Measurements from ENCODE around the gene ZNF710. TPM values are rescaled to one million over a fixed set of nuclear protein-coding genes. Genes with fewer than 3 reads are reported as not detected.

Gene ZNF710
- total and polyA plus RNA-seq, 2 experiments from 2014 or later: 7.8 to 22.2 TPM

- TF ChIP-seq, protein P1, sequence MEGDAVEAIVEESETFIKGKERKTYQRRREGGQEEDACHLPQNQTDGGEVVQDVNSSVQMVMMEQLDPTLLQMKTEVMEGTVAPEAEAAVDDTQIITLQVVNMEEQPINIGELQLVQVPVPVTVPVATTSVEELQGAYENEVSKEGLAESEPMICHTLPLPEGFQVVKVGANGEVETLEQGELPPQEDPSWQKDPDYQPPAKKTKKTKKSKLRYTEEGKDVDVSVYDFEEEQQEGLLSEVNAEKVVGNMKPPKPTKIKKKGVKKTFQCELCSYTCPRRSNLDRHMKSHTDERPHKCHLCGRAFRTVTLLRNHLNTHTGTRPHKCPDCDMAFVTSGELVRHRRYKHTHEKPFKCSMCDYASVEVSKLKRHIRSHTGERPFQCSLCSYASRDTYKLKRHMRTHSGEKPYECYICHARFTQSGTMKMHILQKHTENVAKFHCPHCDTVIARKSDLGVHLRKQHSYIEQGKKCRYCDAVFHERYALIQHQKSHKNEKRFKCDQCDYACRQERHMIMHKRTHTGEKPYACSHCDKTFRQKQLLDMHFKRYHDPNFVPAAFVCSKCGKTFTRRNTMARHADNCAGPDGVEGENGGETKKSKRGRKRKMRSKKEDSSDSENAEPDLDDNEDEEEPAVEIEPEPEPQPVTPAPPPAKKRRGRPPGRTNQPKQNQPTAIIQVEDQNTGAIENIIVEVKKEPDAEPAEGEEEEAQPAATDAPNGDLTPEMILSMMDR (IDR thresholded peaks at IDR 0.05; ENCODE audit: low read depth, low read length): no peak
- Histone ChIP-seq H3K27ac (no peak overlapping the region), H3K4me3 (no peak overlapping the region), H3K27me3 (no peaks in the 10 kb centered on the region), H3K4me1 (ENCODE audit: low read depth) (peaks cover 15% of the 10 kb centered on the region), H3K9me3 (ENCODE audit: low read depth) (no peaks in the 10 kb centered on the region), H3K36me3 (no peaks in the 10 kb centered on the region)
- no peak for DNase-seq (ENCODE audit: low read depth in 1 of 2, low spot score in 1 of 2)
Observed at GRCh38 chr15:90055182-90055581, 54.1 kb downstream of the ZNF710 start.

- Histone ChIP-seq H3K27me3 (no peaks in the 10 kb centered on the region), H3K4me1 (ENCODE audit: low read depth) (peaks cover 15% of the 10 kb centered on the region), H3K9me3 (ENCODE audit: low read depth) (no peaks in the 10 kb centered on the region), H3K36me3 (no peaks in the 10 kb centered on the region), H3K4me3 (no peak overlapping the region), H3K27ac (no peak overlapping the region)
- TF ChIP-seq, protein P1 (IDR thresholded peaks at IDR 0.05; ENCODE audit: low read depth, low read length): no peak
- no peak for DNase-seq (ENCODE audit: low read depth in 1 of 2, low spot score in 1 of 2)
Observed at GRCh38 chr15:90056529-90056928, 55.4 kb downstream of the ZNF710 start.

DNA sequence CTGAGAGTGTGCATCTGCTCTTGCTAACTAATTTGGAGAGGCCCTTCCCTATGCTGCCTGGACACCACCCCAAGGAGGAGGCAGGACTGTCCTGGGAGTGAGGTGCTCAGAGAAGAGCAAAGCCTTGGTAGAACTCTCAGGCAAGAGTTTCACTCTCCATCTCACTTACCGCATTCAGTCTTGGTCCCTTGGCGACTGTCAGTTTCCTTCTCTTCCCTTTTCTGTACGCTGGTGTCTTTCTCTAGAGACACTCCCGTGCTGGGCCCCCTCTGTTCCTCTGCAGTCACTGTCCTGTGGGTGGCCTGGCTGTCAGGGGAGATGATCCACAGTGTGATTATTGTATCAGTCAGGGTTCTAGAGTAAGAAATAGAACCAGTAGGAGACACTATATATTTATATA is 57.2 kb downstream of the ZNF710 start:
- Histone ChIP-seq H3K4me1 (ENCODE audit: low read depth) (peaks cover 32% of the 10 kb centered on the region), H3K4me3 (no peak overlapping the region), H3K36me3 (no peaks in the 10 kb centered on the region), H3K27me3 (no peaks in the 10 kb centered on the region), H3K27ac (no peak overlapping the region), H3K9me3 (ENCODE audit: low read depth) (no peaks in the 10 kb centered on the region)
- TF ChIP-seq, protein P1 (IDR thresholded peaks at IDR 0.05; ENCODE audit: low read depth, low read length): no peak
- DNase-seq (ENCODE audit: low read depth in 1 of 2, low spot score in 1 of 2): no peak

DNA sequence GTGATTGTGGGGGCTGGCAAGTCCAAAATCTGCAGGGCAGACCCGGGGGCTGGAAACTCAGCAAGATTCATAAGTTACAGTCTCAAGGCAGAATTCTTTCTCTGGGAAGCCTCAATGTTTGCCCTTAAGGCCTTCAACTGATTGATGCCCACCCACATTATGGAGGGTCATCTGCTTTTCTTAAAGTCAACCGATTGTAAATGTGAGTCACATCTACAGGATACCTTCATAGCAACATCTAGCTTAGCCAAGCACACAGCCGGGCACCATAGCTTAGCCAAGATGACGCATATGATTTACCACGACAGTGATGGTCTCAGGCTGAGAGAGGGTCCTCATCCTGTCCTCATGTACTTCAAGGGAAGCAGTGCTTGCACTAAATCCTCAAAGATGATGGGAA is 57.7 kb downstream of the ZNF710 start:
- Histone ChIP-seq H3K4me1 (ENCODE audit: low read depth) (peaks cover 36% of the 10 kb centered on the region), H3K4me3 (no peak overlapping the region), H3K27me3 (no peaks in the 10 kb centered on the region), H3K27ac (no peak overlapping the region), H3K36me3 (no peaks in the 10 kb centered on the region), H3K9me3 (ENCODE audit: low read depth) (no peaks in the 10 kb centered on the region)
- no peak for DNase-seq (ENCODE audit: low read depth in 1 of 2, low spot score in 1 of 2)
- TF ChIP-seq, protein P1 (IDR thresholded peaks at IDR 0.05; ENCODE audit: low read depth, low read length): no peak

DNA sequence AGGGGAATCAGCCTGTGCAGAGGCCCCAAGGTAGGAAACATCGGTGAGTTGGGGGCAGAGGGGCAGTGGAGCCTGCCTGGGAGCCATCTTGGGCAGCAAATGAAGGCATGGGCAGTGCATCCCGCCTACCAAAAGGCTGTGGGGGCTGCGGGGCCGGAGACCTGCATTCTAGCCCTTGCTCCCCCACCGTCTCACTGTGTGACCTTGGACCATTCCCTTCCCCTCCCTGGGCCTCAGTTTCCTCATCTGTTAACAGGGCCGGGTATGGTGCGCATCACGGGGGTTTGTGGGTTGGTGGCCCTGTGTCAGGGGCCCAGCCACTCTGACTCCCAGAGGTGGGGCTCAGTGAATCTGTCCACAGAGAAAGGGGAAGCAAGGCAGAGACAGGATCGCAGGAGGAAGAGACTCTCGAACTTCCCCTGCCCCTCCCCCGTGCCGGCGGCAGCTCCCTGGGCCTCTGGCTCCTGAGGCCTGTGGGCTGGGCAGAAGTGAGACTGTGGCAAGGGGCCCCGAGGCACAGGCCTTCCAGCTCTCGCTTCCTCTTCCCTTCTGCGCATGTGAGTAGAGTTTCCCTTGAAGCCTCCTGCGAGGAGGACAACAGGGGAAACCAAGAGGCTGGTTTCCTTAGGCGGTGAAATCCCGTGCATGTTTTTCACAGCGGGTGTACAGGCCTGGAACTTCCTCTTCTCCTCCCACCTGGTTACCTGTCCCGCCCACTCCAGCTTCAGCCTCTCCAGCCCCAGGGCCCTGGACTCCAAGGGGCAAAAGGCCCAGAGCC is 58.3 kb downstream of the ZNF710 start:
- TF ChIP-seq, protein P1 (IDR thresholded peaks at IDR 0.05; ENCODE audit: low read depth, low read length): no peak
- Histone ChIP-seq H3K4me3 (no peak overlapping the region), H3K4me1 (ENCODE audit: low read depth) (peaks cover 42% of the 10 kb centered on the region), H3K27ac (peak overlapping the region; percentile 56), H3K9me3 (ENCODE audit: low read depth) (no peaks in the 10 kb centered on the region), H3K36me3 (no peaks in the 10 kb centered on the region), H3K27me3 (no peaks in the 10 kb centered on the region)
- peak in 1 of 2 donors; percentile 35 for DNase-seq (ENCODE audit: low read depth in 1 of 2, low spot score in 1 of 2)

All from cardiac muscle cell (in vitro differentiated cells and primary cell).